Lung microvascular endothelial cell (primary cell): ENCODE measurements around the gene CRB1. TPM values are rescaled to one million over a fixed set of nuclear protein-coding genes. Genes with fewer than 3 reads are reported as not detected.
A peak's percentile ranks its signal among the peaks of the same experiment; 100 is the strongest.

ENCODE experiments used
- DNase-seq, 2 donors: peaks; one replicate each; pipeline versions ENCODE4 v3.0.0 to v3.0.0-alpha.2; 2010; ENCODE audit warnings: low read depth in 2 of 2
- total RNA-seq: library from RNA; depleted of rRNA; stranded (reverse); fragments of >200 nt; gene quantifications from 2 replicates; pipeline ENCODE4 v1.2.1, GENCODE V29; 2014

Gene CRB1
- total RNA-seq, 1 donor from 2014 or later: not detected

- no peak for DNase-seq
Measured at GRCh38 chr1:197343663-197344273, 75.7 kb downstream of the CRB1 start.

- no peak for DNase-seq
Measured at GRCh38 chr1:197351821-197352440, 83.9 kb downstream of the CRB1 start.

DNA sequence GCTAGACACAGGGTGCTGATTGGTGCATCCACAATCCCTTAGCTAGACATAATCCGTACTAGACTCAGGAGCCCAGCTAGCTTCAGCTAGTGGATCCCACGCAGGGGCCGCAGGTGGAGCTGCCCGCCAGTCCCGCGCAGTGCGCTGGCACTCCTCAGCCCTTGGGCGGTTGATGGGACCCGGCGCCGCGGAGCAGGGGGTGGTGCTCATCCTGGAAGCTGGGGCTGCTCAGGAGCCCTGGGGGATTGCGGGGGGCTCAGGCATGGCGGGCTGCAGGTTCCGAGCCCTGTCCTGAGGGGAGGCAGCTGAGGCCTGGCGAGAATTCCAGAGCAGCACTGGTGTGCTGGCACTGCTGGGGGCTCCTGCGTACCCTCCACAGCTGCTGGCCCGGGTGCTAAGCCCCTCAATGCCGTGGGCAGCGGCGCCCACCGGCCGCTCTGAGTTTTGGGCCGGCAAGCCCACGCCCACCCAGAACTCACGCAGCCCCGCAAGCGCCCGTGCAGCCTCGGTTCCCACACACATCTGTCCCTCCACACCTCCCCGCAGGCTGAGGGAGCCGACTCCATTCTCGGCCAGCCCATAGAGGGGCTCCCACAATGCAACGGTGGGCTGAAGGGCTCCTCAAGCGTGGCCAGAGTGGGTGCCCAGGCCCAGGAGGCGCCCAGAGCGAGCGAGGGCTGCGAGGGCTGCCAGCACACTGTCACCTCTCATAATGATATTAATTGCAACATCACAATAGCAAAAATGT lies 87.4 kb downstream of the CRB1 start:
- DNase-seq: no peak

- DNase-seq: peak; percentile 59 to 73
Measured at GRCh38 chr1:197356723-197357533, 88.9 kb downstream of the CRB1 start.

DNA sequence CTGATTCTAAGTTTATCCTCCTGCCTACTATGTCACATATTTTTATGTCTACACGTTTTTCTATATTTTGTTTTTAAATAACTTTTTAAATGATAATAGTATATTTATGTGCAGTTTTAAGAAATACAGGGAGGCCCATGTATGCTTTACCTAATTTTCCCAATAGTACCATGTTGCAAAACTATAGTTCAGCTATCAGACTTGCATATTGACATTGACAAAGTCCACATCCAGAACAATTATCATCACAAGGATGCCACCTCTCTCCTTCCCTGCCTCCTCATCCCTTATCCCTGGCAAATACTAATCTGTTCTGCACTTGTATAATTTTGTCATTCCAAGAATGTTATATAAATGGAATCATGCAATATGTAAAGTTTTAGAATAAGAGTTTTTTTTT lies 90.9 kb downstream of the CRB1 start:
- DNase-seq: no peak

GRCh38 chr1:197360068-197360467 lies 92.0 kb downstream of the CRB1 start:
- DNase-seq: no peak

- no peak for DNase-seq
Measured at GRCh38 chr1:197362871-197363270, 94.8 kb downstream of the CRB1 start.

- DNase-seq: no peak
Measured at GRCh38 chr1:197363855-197364254, 95.8 kb downstream of the CRB1 start.

DNA sequence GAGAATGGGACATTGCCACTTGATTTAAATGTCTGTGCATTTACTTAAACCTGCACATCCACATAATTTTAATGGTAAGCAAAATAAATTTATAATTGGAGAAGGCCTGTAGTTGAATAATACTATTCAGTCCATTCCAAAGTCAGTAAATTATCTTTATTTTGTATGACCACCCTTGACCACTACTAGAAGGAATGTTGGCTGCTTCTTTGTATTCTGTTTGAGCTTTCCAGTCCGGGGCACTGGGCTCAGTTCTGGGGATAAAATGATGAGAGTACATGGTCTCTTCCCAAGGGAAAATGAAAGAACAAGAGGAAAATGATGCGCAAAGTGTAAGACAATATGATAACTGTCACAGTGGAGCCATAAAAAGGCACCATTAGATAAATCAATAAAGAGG lies 98.9 kb downstream of the CRB1 start:
- DNase-seq: no peak

- DNase-seq: no peak
Measured at GRCh38 chr1:197367627-197368026, 99.6 kb downstream of the CRB1 start.

GRCh38 chr1:197374428-197374827 lies 106.4 kb downstream of the CRB1 start:
- DNase-seq: no peak

- no peak for DNase-seq
Measured at GRCh38 chr1:197384471-197384870, 116.4 kb downstream of the CRB1 start.

DNA sequence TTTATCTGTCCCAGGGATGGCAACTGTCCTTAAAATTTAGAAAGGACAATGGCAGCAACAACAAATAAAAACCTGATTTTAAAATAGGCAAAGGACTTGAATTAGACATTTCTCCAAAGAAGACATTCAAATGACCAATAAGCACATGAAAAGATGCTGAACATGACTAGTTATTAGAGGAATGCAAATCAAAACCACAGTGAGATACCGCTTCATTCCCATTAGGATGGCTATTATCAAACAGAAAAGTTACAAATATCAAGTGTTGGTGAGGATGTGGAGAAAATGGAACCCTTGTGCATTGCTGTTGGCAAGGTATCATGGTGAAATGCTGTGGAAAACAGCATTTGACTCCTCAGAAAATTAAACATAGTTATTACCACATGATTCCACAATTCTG lies 120.7 kb downstream of the CRB1 start:
- DNase-seq: no peak

DNA sequence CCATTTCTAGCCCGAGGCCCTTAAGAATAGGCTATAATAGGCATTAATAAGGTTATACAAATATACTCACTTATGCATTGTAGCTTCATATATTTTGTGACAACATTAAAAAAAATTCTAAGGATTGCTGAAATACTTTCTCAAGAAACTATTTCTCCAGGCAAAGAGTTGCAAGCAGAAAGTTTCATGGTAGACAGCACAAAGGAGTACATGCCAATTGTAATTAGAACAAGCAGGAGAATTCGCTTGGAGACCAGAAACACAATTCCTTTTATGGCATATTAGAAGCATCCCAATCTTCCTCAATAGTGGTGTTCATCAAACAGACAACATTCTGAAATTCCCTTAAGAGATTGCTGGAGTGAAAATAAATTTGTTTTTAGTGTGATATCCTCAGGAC lies 122.8 kb downstream of the CRB1 start:
- DNase-seq: no peak

GRCh38 chr1:197391303-197392226 lies 123.5 kb downstream of the CRB1 start:
- DNase-seq: no peak

GRCh38 chr1:197392541-197392940 lies 124.5 kb downstream of the CRB1 start:
- DNase-seq: no peak

DNA sequence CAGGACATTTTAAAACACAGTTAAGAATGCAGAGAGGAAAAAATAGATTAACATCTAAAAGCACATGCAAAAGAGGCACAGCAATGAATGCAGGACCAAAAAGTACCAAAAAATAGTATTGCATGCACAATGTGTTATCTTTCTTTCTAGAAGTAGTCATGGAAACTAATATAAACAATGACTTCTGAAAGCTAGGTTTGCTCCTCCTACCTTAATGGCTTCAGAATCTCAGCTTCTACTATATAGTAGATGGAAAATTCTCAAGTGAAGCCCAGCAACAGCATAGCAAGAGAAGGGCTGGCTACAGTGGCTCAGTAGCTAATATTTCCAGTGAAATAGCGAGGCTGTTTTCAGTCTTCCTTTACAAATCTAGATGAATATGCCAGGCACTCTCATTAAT lies 125.1 kb downstream of the CRB1 start:
- no peak for DNase-seq

- DNase-seq: no peak
Measured at GRCh38 chr1:197393772-197394171, 125.7 kb downstream of the CRB1 start.

DNA sequence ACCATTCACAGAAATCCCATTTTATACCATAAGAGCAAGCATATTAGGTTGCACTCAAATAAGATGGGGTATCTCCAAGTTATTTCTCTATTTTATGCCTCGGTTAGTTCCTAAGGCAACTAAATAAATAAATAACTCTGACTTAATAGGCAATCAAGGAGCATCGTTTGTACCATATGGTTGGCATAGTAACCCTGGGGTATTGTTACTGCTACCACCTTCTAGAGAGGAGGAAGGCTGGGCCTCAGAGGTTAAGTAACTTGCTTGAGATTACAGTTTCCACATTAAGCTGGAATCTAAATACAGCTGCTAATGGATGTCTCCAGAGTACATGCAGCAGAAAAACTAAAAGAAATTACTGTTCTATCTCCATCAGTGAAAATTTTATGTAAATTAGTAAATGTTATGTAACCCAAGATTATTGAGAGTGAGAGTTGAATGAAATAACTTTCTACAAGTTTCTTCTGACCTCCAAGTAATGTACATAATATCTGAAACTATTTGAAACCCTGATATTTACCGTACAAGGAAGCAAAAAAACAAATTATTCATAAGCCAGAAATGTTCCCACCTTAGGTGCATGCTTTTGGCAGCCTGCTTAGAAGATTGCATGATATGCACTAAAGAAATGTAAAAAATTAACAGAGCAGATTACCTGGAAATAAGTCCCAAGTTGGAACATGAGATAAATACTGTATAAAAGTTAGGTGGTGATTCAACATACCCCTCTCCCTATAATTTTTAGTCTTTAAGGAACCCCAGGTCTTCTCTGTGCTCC lies 127.0 kb downstream of the CRB1 start:
- DNase-seq: no peak

GRCh38 chr1:197397895-197398294 lies 129.8 kb downstream of the CRB1 start:
- no peak for DNase-seq
